Measurements from ENCODE around the gene HIRIP3.

The HIRIP3 gene

DNA sequence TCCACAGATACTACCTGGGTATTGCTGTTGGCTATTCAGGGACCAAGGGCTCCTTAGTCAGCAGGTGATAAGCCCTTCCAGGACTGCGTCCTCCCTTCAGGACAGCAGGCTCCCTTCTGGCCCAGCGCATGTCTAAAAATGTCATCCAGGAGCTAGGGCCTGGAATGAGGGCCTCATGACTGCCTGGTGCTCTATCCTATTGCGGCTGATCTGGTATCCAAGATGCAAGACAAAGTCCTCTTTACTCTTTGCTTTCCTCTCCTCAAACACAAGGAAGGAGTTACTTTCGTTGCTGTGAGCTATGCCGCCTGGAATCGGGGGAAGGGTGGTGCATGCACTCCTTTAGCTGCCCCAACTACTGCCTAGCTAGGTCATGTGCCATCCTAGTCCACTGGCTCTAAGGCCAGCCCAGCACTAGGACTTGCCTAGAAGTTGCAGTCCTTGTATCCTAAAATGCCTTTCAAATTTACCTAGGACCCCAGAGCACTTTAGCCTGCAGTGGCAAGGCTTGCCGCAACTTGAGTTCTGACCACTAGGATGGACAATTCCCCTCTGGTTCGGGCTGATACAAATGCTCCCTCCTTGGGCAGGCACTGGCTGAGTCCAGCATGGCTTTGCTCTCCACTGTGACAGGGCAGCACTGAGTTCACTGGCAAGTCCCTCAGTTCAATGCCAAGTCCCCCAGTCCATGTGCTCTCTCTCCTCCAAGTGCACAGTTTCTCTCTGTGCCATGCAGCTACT, 43.6 kb downstream of the HIRIP3 start:
- no peak for TF ChIP-seq ZNF274 (IDR thresholded peaks at IDR 0.05; ENCODE audit: low read depth, low read length)
- H3K4me3 ChIP-seq (ENCODE audit: low read length): no peak overlapping the region

DNA sequence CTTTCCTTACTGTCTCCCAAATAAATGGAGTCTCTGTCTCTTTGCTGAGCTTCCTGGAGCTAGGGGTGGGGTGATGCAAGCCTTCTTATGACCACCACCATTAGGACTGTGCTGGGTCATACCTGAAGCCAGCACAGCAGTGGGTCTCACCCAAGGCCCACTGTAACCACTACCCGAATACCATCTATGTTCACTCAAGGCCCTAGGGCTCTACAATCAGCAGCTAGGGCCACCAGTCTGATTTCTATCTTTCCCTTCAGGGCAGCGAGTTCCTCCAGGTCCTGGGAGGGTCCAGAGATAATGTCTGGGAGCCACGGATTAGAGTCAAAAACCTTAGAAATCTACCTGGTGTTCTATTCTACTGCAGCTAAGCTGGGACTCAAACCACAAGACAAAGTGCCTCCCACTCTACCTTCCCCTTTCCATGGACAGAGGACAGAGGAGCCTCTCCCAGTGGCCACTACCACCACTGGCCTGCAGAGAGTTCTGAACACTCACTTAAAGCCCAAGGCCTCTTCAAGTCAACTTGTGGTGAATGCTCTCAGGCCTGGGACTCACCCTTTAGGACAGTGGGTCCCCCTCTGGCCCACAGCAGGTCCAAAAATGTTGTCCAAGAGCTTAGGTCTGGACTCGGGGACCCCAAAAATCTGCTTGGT, 44.5 kb downstream of the HIRIP3 start:
- no peak overlapping the region for H3K4me3 ChIP-seq (ENCODE audit: low read length)
- TF ChIP-seq ZNF274 (IDR thresholded peaks at IDR 0.05; ENCODE audit: low read depth, low read length): no peak

DNA sequence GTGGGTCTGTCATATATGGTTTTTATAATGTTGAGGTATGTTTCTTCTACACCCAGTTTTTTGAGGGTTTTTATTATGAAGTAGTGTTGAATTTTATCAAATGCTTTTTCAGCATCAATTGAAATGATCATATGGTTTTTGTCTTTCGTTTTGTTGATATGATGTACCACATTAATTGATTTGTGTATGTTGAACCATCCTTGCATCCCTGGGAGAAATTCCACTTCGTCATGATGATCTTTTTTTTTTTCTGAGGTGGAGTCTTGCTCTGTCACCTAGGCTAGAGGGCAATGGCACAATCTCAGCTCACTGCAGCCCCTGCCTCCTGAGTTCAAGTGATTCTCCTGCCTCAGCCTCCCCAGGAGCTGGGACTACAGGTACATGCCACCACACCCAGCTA, 47.5 kb downstream of the HIRIP3 start:
- TF ChIP-seq ZNF274 (IDR thresholded peaks at IDR 0.05; ENCODE audit: low read depth, low read length): no peak
- no peak overlapping the region for H3K4me3 ChIP-seq (ENCODE audit: low read length)

DNA sequence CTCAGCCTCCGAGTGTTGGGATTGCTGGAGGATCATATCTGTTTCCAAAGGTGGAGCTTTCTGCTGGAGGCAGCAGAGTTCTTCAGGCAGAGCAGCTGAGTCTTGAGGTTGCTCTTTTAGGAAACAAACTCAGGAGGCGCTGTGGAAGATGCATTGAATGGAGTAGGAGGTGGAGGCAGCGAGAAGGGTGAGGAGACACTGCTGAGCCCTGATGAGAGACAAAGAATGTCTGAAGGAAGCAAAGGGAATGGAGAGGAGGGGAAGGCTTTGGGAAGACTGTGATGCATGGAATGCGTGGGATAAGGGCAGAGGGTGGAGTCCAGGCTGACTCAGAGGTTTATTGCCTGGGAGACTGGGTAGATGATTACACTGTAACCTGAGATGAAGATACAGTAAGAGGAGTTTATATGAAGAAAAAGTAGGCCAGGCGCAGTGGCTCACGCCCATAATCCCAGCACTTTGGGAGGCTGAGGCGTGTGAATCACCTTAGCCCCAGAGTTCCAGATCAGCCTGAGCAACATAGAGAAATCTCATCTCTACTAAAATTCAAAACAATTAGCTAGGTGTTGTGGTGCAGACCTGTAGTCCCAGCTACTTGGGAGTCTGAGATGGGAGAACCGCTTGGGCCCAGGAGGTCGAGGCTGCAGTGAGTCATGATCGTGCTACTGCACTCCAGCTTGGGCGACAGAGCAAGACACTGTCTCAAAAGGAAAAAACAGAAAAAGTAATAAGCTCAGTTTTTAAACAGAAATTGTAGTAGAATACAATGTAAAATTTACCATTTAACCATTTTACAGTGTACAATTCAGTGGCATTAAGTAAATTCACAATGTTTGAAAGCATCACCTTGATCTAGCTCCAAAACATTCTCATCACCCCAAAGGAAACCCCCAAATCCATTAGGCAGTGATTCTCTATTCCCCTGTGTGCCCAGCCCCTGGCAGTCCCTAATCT, 51.3 kb downstream of the HIRIP3 start:
- no peak overlapping the region for H3K4me3 ChIP-seq (ENCODE audit: low read length)

More for the DNA sequence above, 51.3 kb downstream of the HIRIP3 start:
- TF ChIP-seq ZNF274 (IDR thresholded peaks at IDR 0.05; ENCODE audit: low read depth, low read length): no peak
